NCI-H1417 (cell line): ENCODE data around the gene PHF21A.
"Not testable (repeated sequence)": the region's sequence is repeated elsewhere in the genome, so short reads cannot be mapped to it uniquely, and the experiment has no call there.

Experiments
- DNase-seq, 3 experiments: peaks; one replicate each; lab custom pipeline; 2025; lab: John Stamatoyannopoulos, UW

The PHF21A gene

GRCh38 chr11:46036009-46036408, 85.2 kb downstream of the PHF21A start:
- DNase-seq = no peak

GRCh38 chr11:46034041-46034440, 87.2 kb downstream of the PHF21A start:
- no peak for DNase-seq

GRCh38 chr11:46026606-46027293, 94.5 kb downstream of the PHF21A start:
- no peak for DNase-seq

- DNase-seq = no peak
Observed at GRCh38 chr11:46020084-46020599, 101.1 kb downstream of the PHF21A start.

GRCh38 chr11:46018651-46019050, 102.6 kb downstream of the PHF21A start:
- DNase-seq = no peak

GRCh38 chr11:46017341-46017740, 103.9 kb downstream of the PHF21A start:
- no peak for DNase-seq

GRCh38 chr11:46015941-46016340, 105.3 kb downstream of the PHF21A start:
- DNase-seq = no peak

- DNase-seq = not testable (repeated sequence)
Observed at GRCh38 chr11:46014168-46014567, 107.1 kb downstream of the PHF21A start.

GRCh38 chr11:46012185-46012584, 109.1 kb downstream of the PHF21A start:
- no peak for DNase-seq

- no peak for DNase-seq
Observed at GRCh38 chr11:46010100-46010499, 111.2 kb downstream of the PHF21A start.

- DNase-seq = no peak
Observed at GRCh38 chr11:46009647-46010046, 111.6 kb downstream of the PHF21A start.

GRCh38 chr11:46006418-46007070, 114.7 kb downstream of the PHF21A start:
- peak; percentile 50 to 88 (median 78) for DNase-seq

GRCh38 chr11:46003572-46003971, 117.7 kb downstream of the PHF21A start:
- DNase-seq = peak in 1 of 3 experiments; percentile 33

GRCh38 chr11:46002189-46002588, 119.1 kb downstream of the PHF21A start:
- no peak for DNase-seq

- DNase-seq = no peak
Observed at GRCh38 chr11:46001448-46001914, 119.8 kb downstream of the PHF21A start.

GRCh38 chr11:45997599-45997998, 123.7 kb downstream of the PHF21A start:
- peak in 2 of 3 experiments; percentile 26 to 48 for DNase-seq

GRCh38 chr11:45995342-45995734, 125.9 kb downstream of the PHF21A start:
- peak in 1 of 3 experiments; percentile 70 for DNase-seq

GRCh38 chr11:45994371-45995341, 126.6 kb downstream of the PHF21A start:
- peak in 1 of 3 experiments; percentile 14 for DNase-seq

- no peak for DNase-seq
Observed at GRCh38 chr11:45993531-45994001, 127.7 kb downstream of the PHF21A start.

- DNase-seq = no peak
Observed at GRCh38 chr11:45988921-45989320, 132.3 kb downstream of the PHF21A start.

GRCh38 chr11:45985212-45985611, 136.0 kb downstream of the PHF21A start:
- no peak for DNase-seq

- peak in 1 of 3 experiments; percentile 6 for DNase-seq
Observed at GRCh38 chr11:45984192-45984591, 137.1 kb downstream of the PHF21A start.
